Measurements from ENCODE around the gene MVK. TPM values are rescaled to one million over a fixed set of nuclear protein-coding genes. Genes with fewer than 3 reads are reported as not detected.

MVK gene
- total RNA-seq, 3 donors from 2014 or later, result 8.8 to 18.4 (median 17.6) TPM

GRCh38 chr12:109596418-109597244 is 23.0 kb downstream of the MVK start:
- no peak overlapping the region for H3K4me3 ChIP-seq
- H3K9me3 ChIP-seq, result no peaks in the 10 kb centered on the region
- peaks cover 0 to 4% of the 10 kb centered on the region in 2 donors for H3K4me1 ChIP-seq
- DNase-seq (ENCODE audit: low spot score in 2 of 2), result no peak
- TF ChIP-seq CTCF (IDR thresholded peaks at IDR 0.05) (no peak), POLR2A (IDR thresholded peaks at IDR 0.05) (no peak), POLR2AphosphoS5 (IDR thresholded peaks at IDR 0.05) (no peak)
- intact Hi-C loops (cut with DNase I; ENCODE audit: low total_unique reads), result loop anchor here (5.0 kb wide), 1 partner anchor 181 kb away; no protein-coding TSS in a partner anchor
- no peaks in the 10 kb centered on the region for H3K27me3 ChIP-seq
- H3K27ac ChIP-seq, result no peak overlapping the region
- no peaks in the 10 kb centered on the region for H3K36me3 ChIP-seq

GRCh38 chr12:109597414-109597794 is 23.8 kb downstream of the MVK start:
- Histone ChIP-seq H3K36me3 (no peaks in the 10 kb centered on the region), H3K27me3 (no peaks in the 10 kb centered on the region), H3K9me3 (no peaks in the 10 kb centered on the region), H3K4me1 (peaks cover 0 to 4% of the 10 kb centered on the region in 2 donors), H3K27ac (no peak overlapping the region), H3K4me3 (peak overlapping the region in 1 of 3 donors; percentile 38)
- no peak for TF ChIP-seq CTCF (IDR thresholded peaks at IDR 0.05)
- no peak for TF ChIP-seq POLR2AphosphoS5 (IDR thresholded peaks at IDR 0.05)
- no peak for TF ChIP-seq POLR2A (IDR thresholded peaks at IDR 0.05)
- DNase-seq (ENCODE audit: low spot score in 2 of 2), result no peak
- intact Hi-C loops (cut with DNase I; ENCODE audit: low total_unique reads), result loop anchor here (5.0 kb wide), 1 partner anchor 180 kb away; no protein-coding TSS in a partner anchor

- no peaks in the 10 kb centered on the region for H3K27me3 ChIP-seq
- H3K4me3 ChIP-seq, result peak overlapping the region in 1 of 3 donors; percentile 38
- TF ChIP-seq CTCF (IDR thresholded peaks at IDR 0.05) (peak; percentile 89 to 97 (median 96)), POLR2A (IDR thresholded peaks at IDR 0.05) (no peak)
- DNase-seq (ENCODE audit: low spot score in 2 of 2), result peak; percentile 83 to 89
- H3K9me3 ChIP-seq, result no peaks in the 10 kb centered on the region
- no peaks in the 10 kb centered on the region for H3K36me3 ChIP-seq
- H3K4me1 ChIP-seq, result peaks cover 0 to 4% of the 10 kb centered on the region in 2 donors
- no peak overlapping the region for H3K27ac ChIP-seq
- intact Hi-C loops (cut with DNase I; ENCODE audit: low total_unique reads), result loop anchor here (5.0 kb wide), 1 partner anchor 179 kb away; no protein-coding TSS in a partner anchor
Measured at GRCh38 chr12:109597795-109598427, 24.3 kb downstream of the MVK start.

- Histone ChIP-seq H3K36me3 (no peaks in the 10 kb centered on the region), H3K4me3 (no peak overlapping the region), H3K27ac (no peak overlapping the region), H3K9me3 (no peaks in the 10 kb centered on the region), H3K27me3 (no peaks in the 10 kb centered on the region), H3K4me1 (peaks cover 0 to 4% of the 10 kb centered on the region in 2 donors)
- no peak for DNase-seq (ENCODE audit: low spot score in 2 of 2)
- TF ChIP-seq CTCF (IDR thresholded peaks at IDR 0.05) (no peak), POLR2AphosphoS5 (IDR thresholded peaks at IDR 0.05) (no peak), POLR2A (IDR thresholded peaks at IDR 0.05) (no peak)
- intact Hi-C loops (cut with DNase I; ENCODE audit: low total_unique reads), result loop anchor here (5.0 kb wide), 1 partner anchor 179 kb away; no protein-coding TSS in a partner anchor
Measured at GRCh38 chr12:109598428-109598854, 24.8 kb downstream of the MVK start.

GRCh38 chr12:109599087-109599486 is 25.5 kb downstream of the MVK start:
- H3K27ac ChIP-seq, result no peak overlapping the region
- no peaks in the 10 kb centered on the region for H3K9me3 ChIP-seq
- no peak for TF ChIP-seq POLR2AphosphoS5 (IDR thresholded peaks at IDR 0.05)
- TF ChIP-seq CTCF (IDR thresholded peaks at IDR 0.05), result no peak
- TF ChIP-seq POLR2A (IDR thresholded peaks at IDR 0.05), result no peak
- no peak for DNase-seq (ENCODE audit: low spot score in 2 of 2)
- H3K4me1 ChIP-seq, result peaks cover 0 to 4% of the 10 kb centered on the region in 2 donors
- H3K4me3 ChIP-seq, result no peak overlapping the region
- intact Hi-C loops (cut with DNase I; ENCODE audit: low total_unique reads), result loop anchor here (5.0 kb wide), 1 partner anchor 178 kb away; no protein-coding TSS in a partner anchor
- no peaks in the 10 kb centered on the region for H3K36me3 ChIP-seq
- no peaks in the 10 kb centered on the region for H3K27me3 ChIP-seq

Data from breast epithelium (tissue), 4 donors.